IMR-90 (cell line): ENCODE data around the gene HARS2. TPM values are rescaled to one million over a fixed set of nuclear protein-coding genes. Genes with fewer than 3 reads are reported as not detected.

ENCODE experiments used
- ATAC-seq: fragments of 200-7000 bp; cut with Tn5 transposase; 2 replicates; pipeline ENCODE4 v1.9.1; 2020; ENCODE audit warnings: low read depth, mild to moderate bottlenecking, moderate library complexity
- BruUV-seq: library from RNA; stranded (reverse); fragments of 400-500 nt; replicated peaks from 2 replicates; lab custom pipeline; 2021; lab: Mats Ljungman, UMichigan
- CTCF ChIA-PET: fragments of 300-600 bp; formaldehyde crosslinking; extraction: SDS; loops from one replicate; lab custom pipeline; 2021; ENCODE audit warnings: antibody characterized with exemption; lab: Yijun Ruan, JAX
- POLR2A ChIA-PET: fragments of 300-600 bp; sonication (Branson Sonifier 250); formaldehyde crosslinking; loops from one replicate; lab custom pipeline; 2022; ENCODE audit warnings: antibody characterized with exemption; ENCODE audit not compliant: unreplicated experiment; lab: Charles Lee
- DNase-seq: peaks from one replicate; pipeline ENCODE4 v3.0.0; 2013
- H2AFZ ChIP-seq: replicated peaks from 2 replicates; pipeline ENCODE3; 2013; ENCODE audit warnings: low read length, mild to moderate bottlenecking; ENCODE audit not compliant: poor library complexity
- H2AK5ac ChIP-seq: 2 replicates; pipeline ENCODE4 v1.6.1; 2013; ENCODE audit warnings: low read depth, low read length, inconsistent platforms
- H2AK9ac ChIP-seq: replicated peaks from 2 replicates; pipeline ENCODE3; 2013; ENCODE audit warnings: mild to moderate bottlenecking, low read depth, low read length, moderate library complexity; ENCODE audit not compliant: poor library complexity
- H2BK120ac ChIP-seq: 2 replicates; pipeline ENCODE4 v1.6.1; 2013; ENCODE audit warnings: low read depth, low read length, inconsistent platforms
- H2BK15ac ChIP-seq: 3 replicates; pipeline ENCODE4 v1.6.1; 2013; ENCODE audit warnings: low read depth, low read length, inconsistent platforms
- H2BK20ac ChIP-seq: 2 replicates; pipeline ENCODE4 v1.6.1; 2013; ENCODE audit warnings: low read depth, mild to moderate bottlenecking, inconsistent platforms, low read length, moderate library complexity
- H2BK5ac ChIP-seq: 2 replicates; pipeline ENCODE4 v1.6.1; 2013; ENCODE audit warnings: mild to moderate bottlenecking, low read depth, low read length, inconsistent platforms; ENCODE audit not compliant: poor library complexity, severe bottlenecking
- H3K14ac ChIP-seq: replicated peaks from 2 replicates; pipeline ENCODE4 v1.6.1; 2013; ENCODE audit warnings: low read depth, low read length, inconsistent platforms
- H3K18ac ChIP-seq: 2 replicates; pipeline ENCODE4 v1.6.1; 2013; ENCODE audit warnings: low read depth, low read length, control low read depth
- H3K23ac ChIP-seq: 2 replicates; pipeline ENCODE4 v1.6.1; 2013; ENCODE audit warnings: low read depth, low read length, inconsistent platforms
- H3K27ac ChIP-seq: 2 replicates; pipeline ENCODE4 v1.5.1; 2013; ENCODE audit warnings: mild to moderate bottlenecking, control low read depth, low read length; ENCODE audit not compliant: insufficient read depth
- H3K27me3 ChIP-seq: 2 replicates; pipeline ENCODE4 v1.6.1; 2013; ENCODE audit warnings: low read length; ENCODE audit not compliant: control insufficient read depth, insufficient read depth
- H3K36me3 ChIP-seq: 2 replicates; pipeline ENCODE4 v1.6.1; 2013; ENCODE audit warnings: low read length, mixed read lengths; ENCODE audit not compliant: control insufficient read depth, insufficient read depth
- H3K4ac ChIP-seq: 2 replicates; pipeline ENCODE4 v1.6.1; 2013; ENCODE audit warnings: low read depth, low read length, inconsistent platforms
- H3K4me1 ChIP-seq: 2 replicates; pipeline ENCODE4 v1.6.1; 2013; ENCODE audit warnings: low read length, mixed read lengths; ENCODE audit not compliant: control insufficient read depth, insufficient read depth
- H3K4me2 ChIP-seq: 2 replicates; pipeline ENCODE4 v1.6.1; 2013; ENCODE audit warnings: low read depth, mild to moderate bottlenecking, control low read depth, low read length, moderate library complexity
- H3K4me3 ChIP-seq: 2 replicates; pipeline ENCODE4 v1.5.1; 2013; ENCODE audit warnings: low read depth, mild to moderate bottlenecking, control low read depth, low read length, moderate library complexity; ENCODE audit not compliant: insufficient read depth
- H3K56ac ChIP-seq: 2 replicates; pipeline ENCODE4 v1.6.1; 2013; ENCODE audit warnings: low read length, inconsistent platforms; ENCODE audit not compliant: insufficient read depth; ENCODE audit errors: extremely low read depth
- H3K79me1 ChIP-seq, 2 experiments: 2 replicates each; pipeline ENCODE4 v1.6.1; 2013; ENCODE audit warnings: low read length in 2 of 2, inconsistent platforms in 1 of 2, low read depth in 1 of 2
- H3K9ac ChIP-seq: 2 replicates; pipeline ENCODE4 v1.6.1; 2013; ENCODE audit warnings: low read depth, low read length, control low read depth
- H3K9me1 ChIP-seq: 2 replicates; pipeline ENCODE4 v1.6.1; 2013; ENCODE audit warnings: low read length, inconsistent platforms; ENCODE audit not compliant: insufficient read depth
- H3K9me3 ChIP-seq: 2 replicates; pipeline ENCODE4 v1.6.1; 2013; ENCODE audit warnings: low read length; ENCODE audit not compliant: control insufficient read depth, insufficient read depth
- H4K20me1 ChIP-seq: 2 replicates; pipeline ENCODE4 v1.6.1; 2013; ENCODE audit warnings: low read length, inconsistent platforms; ENCODE audit not compliant: insufficient read depth
- H4K5ac ChIP-seq: 2 replicates; pipeline ENCODE4 v1.6.1; 2013; ENCODE audit warnings: mild to moderate bottlenecking, low read depth, low read length, control low read depth
- H4K8ac ChIP-seq, 2 experiments: 2 replicates each; pipeline ENCODE4 v1.6.1; 2013; ENCODE audit warnings: low read depth in 2 of 2, low read length in 2 of 2, control low read depth in 1 of 2, inconsistent platforms in 1 of 2
- H4K91ac ChIP-seq: 2 replicates; pipeline ENCODE4 v1.6.1; 2013; ENCODE audit warnings: low read depth, low read length, inconsistent platforms; ENCODE audit not compliant: insufficient read depth
- CHD1 ChIP-seq: IDR thresholded peaks from 2 replicates; pipeline ENCODE4 v1.6.1; 2012; ENCODE audit warnings: low read depth, low read length, improper control_type of control experiment
- MAFK ChIP-seq: IDR thresholded peaks from 2 replicates; pipeline ENCODE4 v1.6.1; 2012; ENCODE audit warnings: low read depth, low read length, improper control_type of control experiment
- MAZ ChIP-seq: IDR thresholded peaks from 2 replicates; pipeline ENCODE4 v1.6.1; 2012; ENCODE audit warnings: low read depth, mild to moderate bottlenecking, low read length, improper control_type of control experiment, moderate library complexity, borderline replicate concordance
- MXI1 ChIP-seq: IDR thresholded peaks from 2 replicates; pipeline ENCODE4 v1.6.1; 2012; ENCODE audit warnings: low read depth, mild to moderate bottlenecking, low read length, moderate library complexity, borderline replicate concordance
- WGBS, 2 experiments: methylation state at CpG; one replicate each; pipeline versions ENCODE4 v1.1.5 to v1.1.7; 2013; ENCODE audit warnings: missing lambda C conversion rate in 2 of 2; ENCODE audit not compliant: insufficient read length in 1 of 2; ENCODE audit errors: extremely low coverage in 2 of 2; 5-methylcytosine and 5-hydroxymethylcytosine counted together
- dilution Hi-C: fragments of 300-500 bp; cut with HindIII; formaldehyde crosslinking; loops from one replicate; pipeline ENCODE4 v1.14.3; 2018; ENCODE audit warnings: low sequenced_read_pairs; ENCODE audit not compliant: unreplicated experiment
- in situ Hi-C: fragments of 300-500 bp; cut with MboI; formaldehyde crosslinking; loops from 3 replicates; pipeline ENCODE4 v1.14.3; 2019; ENCODE audit warnings: low sequenced_read_pairs, inconsistent platforms, mixed read lengths
- intact Hi-C: fragments of 100-400 bp; cut with micrococcal nuclease; formaldehyde crosslinking; loops from 2 replicates; pipeline ENCODE4 v1.10.0; 2022
- polyA plus RNA-seq, 3 experiments: library from polyadenylated mRNA; depleted of rRNA; stranded (reverse); fragments of >200 nt; gene quantifications; 2 replicates each; pipeline ENCODE4 v1.2.3, GENCODE V29; 2012; ENCODE audit warnings: low replicate concordance in 1 of 3
- total RNA-seq: library from RNA; depleted of rRNA; stranded (reverse); fragments of >200 nt; gene quantifications from 2 replicates; pipeline ENCODE4 v1.2.3, GENCODE V29; 2012

The HARS2 gene
- total and polyA plus RNA-seq, 2 of the 4 experiments (the other 2 are of a cell fraction): 30.1 to 33.0 TPM

- no CpG with 5 or more reads among the region's 8 CpGs for whole genome bisulfite sequencing, 2 experiments
- H4K8ac ChIP-seq: peak overlapping the region; percentile 93 to 98
- CTCF ChIA-PET: no interaction called here
- peak overlapping the region; percentile 83 for H3K4me3 ChIP-seq
- peak; percentile 3 for ATAC-seq
- H2BK20ac ChIP-seq: no peak overlapping the region
- H2BK120ac ChIP-seq: 0 out of 2 replicates have a peak overlapping the region, but pooled peaks have one; percentile 73
- H3K27ac ChIP-seq: peak overlapping the region; percentile 92
- peak overlapping the region; percentile 85 for H3K56ac ChIP-seq
- peak overlapping the region; percentile 70 for H4K5ac ChIP-seq
- peak overlapping the region; percentile 97 for H3K14ac ChIP-seq
- dilution Hi-C loops: no loop called here
- peaks cover 2% of the 10 kb centered on the region; the same call in 1 of the 2 replicates for H3K4me1 ChIP-seq
- H2AFZ ChIP-seq: peak overlapping the region; percentile 98
- no peaks in the 10 kb centered on the region for H3K9me1 ChIP-seq
- H3K4me2 ChIP-seq: peak overlapping the region; percentile 75
- no peaks in the 10 kb centered on the region for H3K27me3 ChIP-seq
- H2BK15ac ChIP-seq: 0 out of 3 replicates have a peak overlapping the region, but pooled peaks have one; percentile 46
- intact Hi-C loops: loop anchor here (10.0 kb wide), 1 partner anchor 446 kb away; no protein-coding TSS in a partner anchor
- in situ Hi-C loops: loop anchor here (25.0 kb wide), 1 partner anchor 897 kb away; no protein-coding TSS in a partner anchor
- DNase-seq: no peak
- peak overlapping the region; percentile 34; the same call in 1 of the 2 replicates for H4K91ac ChIP-seq
- H3K9me3 ChIP-seq: no peaks in the 10 kb centered on the region
- peaks cover 38 to 43% of the 10 kb centered on the region in 2 experiments for H3K79me1 ChIP-seq
- no TSS peak for BruUV-seq
- no peak overlapping the region; the same call in 1 of the 2 replicates for H2AK5ac ChIP-seq
- H2AK9ac ChIP-seq: peak overlapping the region; percentile 89
- TF ChIP-seq CHD1: no peak
- TF ChIP-seq MAFK: no peak
- TF ChIP-seq MAZ: no peak
- no peak for TF ChIP-seq MXI1
- H3K18ac ChIP-seq: no peak overlapping the region
- H3K36me3 ChIP-seq: peaks cover 22% of the 10 kb centered on the region
- POLR2A ChIA-PET: interaction anchor here (0.7 to 0.9 kb wide), 2 partner anchors 10 to 653 kb away, joined by 4 read pairs; partner anchors contain the start of gene ZMAT2
- peak overlapping the region; percentile 94 for H3K9ac ChIP-seq
- peak overlapping the region; percentile 96 for H3K4ac ChIP-seq
- H4K20me1 ChIP-seq: no peaks in the 10 kb centered on the region
- H2BK5ac ChIP-seq: peak overlapping the region; percentile 77
- H3K23ac ChIP-seq: peak overlapping the region; percentile 94
Observed at GRCh38 chr5:140690376-140690932, 801 bp upstream of the HARS2 start.
